HEK293 (cell line): ENCODE results near the gene HMGB3.

ENCODE experiments used
- CTCF ChIA-PET: fragments of 350-600 bp; formaldehyde crosslinking; extraction: SDS; loops from one replicate; lab custom pipeline; 2021; ENCODE audit warnings: antibody characterized with exemption; lab: Yijun Ruan, JAX
- POLR2A ChIA-PET: fragments of 300-600 bp; formaldehyde crosslinking; extraction: SDS; loops from one replicate; lab custom pipeline; 2020; ENCODE audit warnings: antibody characterized with exemption, inconsistent platforms; lab: Yijun Ruan, JAX
- H3K27ac ChIP-seq: fragments of 200-500 bp; sonication (Bioruptor generic); 2 replicates; pipeline ENCODE4 v1.5.1; 2014; ENCODE audit warnings: low read depth, low read length, control low read depth, inconsistent platforms; ENCODE audit errors: extremely low read depth
- H3K36me3 ChIP-seq, 2 experiments: fragments of 200-500 bp in 1 of 2; sonication (Bioruptor generic) in 1 of 2; 1 replicate in 1 of 2; 2 replicates in 1 of 2; pipeline ENCODE4 v1.5.1; 2014 to 2017; ENCODE audit warnings: inconsistent platforms in 2 of 2, low read length in 2 of 2; ENCODE audit not compliant: control insufficient read depth in 2 of 2, insufficient read depth in 1 of 2
- H3K4me1 ChIP-seq: fragments of 200-500 bp; sonication (Bioruptor generic); 2 replicates; pipeline ENCODE4 v1.5.1; 2014; ENCODE audit warnings: mild to moderate bottlenecking, low read length, inconsistent platforms; ENCODE audit not compliant: control insufficient read depth, insufficient read depth
- H3K4me3 ChIP-seq: 2 replicates; pipeline ENCODE4 v1.5.1; 2011; ENCODE audit warnings: low read depth, mild to moderate bottlenecking, control low read depth, low read length, moderate library complexity
- H3K9me3 ChIP-seq: fragments of 200-500 bp; sonication (Bioruptor generic); 2 replicates; pipeline ENCODE4 v1.5.1; 2014; ENCODE audit warnings: low read depth, low read length, inconsistent platforms; ENCODE audit not compliant: control insufficient read depth, insufficient read depth
- BCL11A ChIP-seq: fragments of 450-650 bp; formaldehyde crosslinking; IDR thresholded peaks from 2 replicates; pipeline ENCODE4 v1.5.1; 2016; ENCODE audit warnings: low read depth, missing biosample characterization, missing genetic modification characterization
- CTCF ChIP-seq: fragments of 450-650 bp; formaldehyde crosslinking; IDR thresholded peaks from 2 replicates; pipeline ENCODE4 v1.5.1; 2016; ENCODE audit warnings: missing biosample characterization, missing genetic modification characterization
- GLIS1 ChIP-seq: fragments of 450-650 bp; formaldehyde crosslinking; IDR thresholded peaks from 2 replicates; pipeline ENCODE4 v1.5.1; 2016; ENCODE audit warnings: missing biosample characterization, missing genetic modification characterization
- KLF7 ChIP-seq: fragments of 450-650 bp; formaldehyde crosslinking; IDR thresholded peaks from 2 replicates; pipeline ENCODE4 v1.5.1; 2016; ENCODE audit warnings: missing biosample characterization, missing genetic modification characterization, borderline replicate concordance
- PRDM2 ChIP-seq: fragments of 450-650 bp; formaldehyde crosslinking; IDR thresholded peaks from 2 replicates; pipeline ENCODE4 v1.5.1; 2016; ENCODE audit warnings: missing biosample characterization, missing genetic modification characterization, borderline replicate concordance
- SETDB1 ChIP-seq: IDR thresholded peaks from one replicate; pipeline ENCODE4 v1.6.1; 2017; ENCODE audit warnings: mild to moderate bottlenecking, low read length, moderate library complexity, mixed read lengths; ENCODE audit not compliant: insufficient read length
- ZBTB48 ChIP-seq: fragments of 450-650 bp; formaldehyde crosslinking; IDR thresholded peaks from 2 replicates; pipeline ENCODE4 v1.5.1; 2016; ENCODE audit warnings: missing biosample characterization, missing genetic modification characterization
- ZFHX2 ChIP-seq: fragments of 450-650 bp; formaldehyde crosslinking; conservative IDR thresholded peaks from 2 replicates; pipeline ENCODE4 v1.5.1; 2016; ENCODE audit warnings: missing biosample characterization, missing genetic modification characterization
- ZFP37 ChIP-seq: fragments of 450-650 bp; formaldehyde crosslinking; IDR thresholded peaks from 2 replicates; pipeline ENCODE4 v1.5.1; 2016; ENCODE audit warnings: missing biosample characterization, missing genetic modification characterization
- ZFP69B ChIP-seq: fragments of 450-650 bp; formaldehyde crosslinking; IDR thresholded peaks from 2 replicates; pipeline ENCODE4 v1.5.1; 2016; ENCODE audit warnings: missing biosample characterization, missing genetic modification characterization
- ZNF10 ChIP-seq: fragments of 450-650 bp; formaldehyde crosslinking; IDR thresholded peaks from 2 replicates; pipeline ENCODE4 v1.5.1; 2017; ENCODE audit warnings: missing biosample characterization, missing genetic modification characterization
- ZNF121 ChIP-seq: fragments of 450-650 bp; formaldehyde crosslinking; IDR thresholded peaks from 2 replicates; pipeline ENCODE4 v1.5.1; 2016; ENCODE audit warnings: missing biosample characterization, missing genetic modification characterization
- ZNF140 ChIP-seq: fragments of 450-650 bp; formaldehyde crosslinking; IDR thresholded peaks from 2 replicates; pipeline ENCODE4 v1.5.1; 2016; ENCODE audit warnings: missing biosample characterization, missing genetic modification characterization
- ZNF174 ChIP-seq: fragments of 450-650 bp; formaldehyde crosslinking; IDR thresholded peaks from 2 replicates; pipeline ENCODE4 v1.5.0; 2017; ENCODE audit warnings: missing biosample characterization, mild to moderate bottlenecking, missing genetic modification characterization
- ZNF19 ChIP-seq: fragments of 450-650 bp; formaldehyde crosslinking; IDR thresholded peaks from 2 replicates; pipeline ENCODE4; 2016; ENCODE audit warnings: missing biosample characterization, missing genetic modification characterization, low read depth
- ZNF214 ChIP-seq: fragments of 450-650 bp; formaldehyde crosslinking; IDR thresholded peaks from 2 replicates; pipeline ENCODE4 v1.5.1; 2017; ENCODE audit warnings: missing biosample characterization, mild to moderate bottlenecking, missing genetic modification characterization, borderline replicate concordance
- ZNF416 ChIP-seq: fragments of 450-650 bp; formaldehyde crosslinking; IDR thresholded peaks from 2 replicates; pipeline ENCODE4 v1.5.1; 2016; ENCODE audit warnings: missing biosample characterization, missing genetic modification characterization
- ZNF426 ChIP-seq: fragments of 450-650 bp; formaldehyde crosslinking; IDR thresholded peaks from 2 replicates; pipeline ENCODE4 v1.5.1; 2017; ENCODE audit warnings: missing biosample characterization, missing genetic modification characterization, mild to moderate bottlenecking, inconsistent platforms, moderate library complexity
- ZNF433 ChIP-seq: fragments of 450-650 bp; formaldehyde crosslinking; IDR thresholded peaks from 2 replicates; pipeline ENCODE4 v1.5.1; 2016; ENCODE audit warnings: missing biosample characterization, missing genetic modification characterization, low read depth
- ZNF521 ChIP-seq: fragments of 450-650 bp; formaldehyde crosslinking; IDR thresholded peaks from 2 replicates; pipeline ENCODE4 v1.5.1; 2017; ENCODE audit warnings: missing biosample characterization, mild to moderate bottlenecking, missing genetic modification characterization
- ZNF549 ChIP-seq: fragments of 450-650 bp; IDR thresholded peaks from 2 replicates; pipeline ENCODE4 v1.5.1; 2018; ENCODE audit warnings: missing biosample characterization, missing genetic modification characterization, mild to moderate bottlenecking, inconsistent platforms, moderate library complexity
- ZNF701 ChIP-seq: fragments of 450-650 bp; formaldehyde crosslinking; IDR thresholded peaks from 2 replicates; pipeline ENCODE4 v1.5.1; 2016; ENCODE audit warnings: missing biosample characterization, missing genetic modification characterization
- ZNF704 ChIP-seq: fragments of 450-650 bp; formaldehyde crosslinking; IDR thresholded peaks from 2 replicates; pipeline ENCODE4 v1.5.1; 2016; ENCODE audit warnings: missing biosample characterization, missing genetic modification characterization
- ZSCAN18 ChIP-seq: fragments of 450-650 bp; formaldehyde crosslinking; IDR thresholded peaks from 2 replicates; pipeline ENCODE4 v1.5.1; 2016; ENCODE audit warnings: missing biosample characterization, missing genetic modification characterization

Gene HMGB3

GRCh38 chrX:150958177-150958576, 25.0 kb upstream of the HMGB3 start:
- Histone ChIP-seq H3K4me1 (no peaks in the 10 kb centered on the region), H3K27ac (no peak overlapping the region), H3K9me3 (no peaks in the 10 kb centered on the region), H3K36me3 (no peaks in the 10 kb centered on the region; a peak in 1 of 3 replicates), H3K4me3 (no peak overlapping the region)
- ChIA-PET CTCF (no interaction called here), POLR2A (no interaction called here)
- TF ChIP-seq ZNF701 (tag by site-specific recombination) = no peak
- TF ChIP-seq ZNF214 (tag by site-specific recombination) = no peak
- no peak for TF ChIP-seq ZNF433 (tag by site-specific recombination)
- TF ChIP-seq ZNF521 (tag by site-specific recombination) = no peak
- no peak for TF ChIP-seq ZNF121
- no peak for TF ChIP-seq ZNF416 (tag by site-specific recombination)
- TF ChIP-seq ZNF704 = no peak
- TF ChIP-seq ZBTB48 = no peak
- no peak for TF ChIP-seq ZNF174 (tag by site-specific recombination)
- no peak for TF ChIP-seq ZSCAN18
- no peak for TF ChIP-seq ZFHX2 (tag by site-specific recombination)
- TF ChIP-seq KLF7 (tag by site-specific recombination) = no peak
- TF ChIP-seq ZFP69B = no peak
- no peak for TF ChIP-seq ZNF10 (tag by site-specific recombination)
- TF ChIP-seq ZNF549 = no peak
- no peak for TF ChIP-seq ZNF19 (tag by site-specific recombination)
- TF ChIP-seq ZNF140 (tag by site-specific recombination) = no peak

- Histone ChIP-seq H3K36me3 (no peaks in the 10 kb centered on the region; a peak in 1 of 3 replicates), H3K27ac (no peak overlapping the region), H3K4me3 (no peak overlapping the region), H3K4me1 (no peaks in the 10 kb centered on the region), H3K9me3 (no peaks in the 10 kb centered on the region)
- POLR2A ChIA-PET = no interaction called here
- CTCF ChIA-PET = no interaction called here
- TF ChIP-seq ZFP37 (tag by site-specific recombination) (no peak), BCL11A (tag by site-specific recombination) (no peak), SETDB1 (no peak), ZNF426 (tag by site-specific recombination) (no peak)
Observed at GRCh38 chrX:150959557-150959956, 23.6 kb upstream of the HMGB3 start.

GRCh38 chrX:150961631-150962030, 21.5 kb upstream of the HMGB3 start:
- CTCF ChIA-PET = no interaction called here
- POLR2A ChIA-PET = no interaction called here
- no peak overlapping the region for H3K27ac ChIP-seq
- TF ChIP-seq CTCF (tag by site-specific recombination) (no peak), GLIS1 (tag by site-specific recombination) (no peak), ZNF174 (tag by site-specific recombination) (no peak), PRDM2 (tag by site-specific recombination) (no peak)

More at GRCh38 chrX:150961631-150962030, 21.5 kb upstream of the HMGB3 start:
- H3K4me3 ChIP-seq = no peak overlapping the region
- H3K36me3 ChIP-seq = no peaks in the 10 kb centered on the region; a peak in 1 of 3 replicates
- no peaks in the 10 kb centered on the region for H3K4me1 ChIP-seq
- H3K9me3 ChIP-seq = no peaks in the 10 kb centered on the region
